ENCODE data around the gene ITGA11.

ITGA11 gene, protein sequence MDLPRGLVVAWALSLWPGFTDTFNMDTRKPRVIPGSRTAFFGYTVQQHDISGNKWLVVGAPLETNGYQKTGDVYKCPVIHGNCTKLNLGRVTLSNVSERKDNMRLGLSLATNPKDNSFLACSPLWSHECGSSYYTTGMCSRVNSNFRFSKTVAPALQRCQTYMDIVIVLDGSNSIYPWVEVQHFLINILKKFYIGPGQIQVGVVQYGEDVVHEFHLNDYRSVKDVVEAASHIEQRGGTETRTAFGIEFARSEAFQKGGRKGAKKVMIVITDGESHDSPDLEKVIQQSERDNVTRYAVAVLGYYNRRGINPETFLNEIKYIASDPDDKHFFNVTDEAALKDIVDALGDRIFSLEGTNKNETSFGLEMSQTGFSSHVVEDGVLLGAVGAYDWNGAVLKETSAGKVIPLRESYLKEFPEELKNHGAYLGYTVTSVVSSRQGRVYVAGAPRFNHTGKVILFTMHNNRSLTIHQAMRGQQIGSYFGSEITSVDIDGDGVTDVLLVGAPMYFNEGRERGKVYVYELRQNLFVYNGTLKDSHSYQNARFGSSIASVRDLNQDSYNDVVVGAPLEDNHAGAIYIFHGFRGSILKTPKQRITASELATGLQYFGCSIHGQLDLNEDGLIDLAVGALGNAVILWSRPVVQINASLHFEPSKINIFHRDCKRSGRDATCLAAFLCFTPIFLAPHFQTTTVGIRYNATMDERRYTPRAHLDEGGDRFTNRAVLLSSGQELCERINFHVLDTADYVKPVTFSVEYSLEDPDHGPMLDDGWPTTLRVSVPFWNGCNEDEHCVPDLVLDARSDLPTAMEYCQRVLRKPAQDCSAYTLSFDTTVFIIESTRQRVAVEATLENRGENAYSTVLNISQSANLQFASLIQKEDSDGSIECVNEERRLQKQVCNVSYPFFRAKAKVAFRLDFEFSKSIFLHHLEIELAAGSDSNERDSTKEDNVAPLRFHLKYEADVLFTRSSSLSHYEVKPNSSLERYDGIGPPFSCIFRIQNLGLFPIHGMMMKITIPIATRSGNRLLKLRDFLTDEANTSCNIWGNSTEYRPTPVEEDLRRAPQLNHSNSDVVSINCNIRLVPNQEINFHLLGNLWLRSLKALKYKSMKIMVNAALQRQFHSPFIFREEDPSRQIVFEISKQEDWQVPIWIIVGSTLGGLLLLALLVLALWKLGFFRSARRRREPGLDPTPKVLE

DNA sequence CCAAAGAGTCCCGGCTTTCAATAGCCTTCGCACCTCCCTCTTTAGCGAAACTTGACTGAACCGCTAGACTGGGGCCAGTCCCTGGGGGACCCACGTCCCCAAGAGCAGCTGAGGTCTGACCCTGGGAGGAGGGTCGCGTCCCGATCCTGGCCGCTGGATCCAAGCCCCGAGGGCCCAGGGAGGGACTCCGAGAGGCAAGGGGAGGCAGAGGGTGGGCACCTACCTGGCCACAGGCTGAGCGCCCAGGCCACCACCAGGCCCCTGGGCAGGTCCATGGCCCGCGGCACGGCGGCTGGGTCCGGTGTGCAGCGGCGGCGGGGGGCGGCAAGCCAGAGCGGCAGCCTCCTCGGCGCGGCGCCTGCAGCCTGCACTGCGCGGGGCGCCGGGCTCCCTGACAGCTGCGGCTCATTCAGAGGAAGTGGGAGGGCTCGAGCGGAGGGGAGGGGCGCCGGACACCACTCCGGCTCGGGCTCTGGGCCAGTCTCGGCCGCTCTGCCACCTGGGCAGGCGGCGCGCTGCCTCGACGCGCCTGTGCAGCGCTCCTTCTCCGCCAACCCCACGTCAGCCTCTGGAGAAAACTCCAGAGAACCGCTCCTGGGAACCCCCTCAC, at the start of gene ITGA11:
Gene ITGA11, minus strand, starts transcription at position 372 of the 610 bp plus-strand sequence. Its CDS starts 97 bp downstream, at position 275.
- DNase-seq = peak; percentile 63

DNA sequence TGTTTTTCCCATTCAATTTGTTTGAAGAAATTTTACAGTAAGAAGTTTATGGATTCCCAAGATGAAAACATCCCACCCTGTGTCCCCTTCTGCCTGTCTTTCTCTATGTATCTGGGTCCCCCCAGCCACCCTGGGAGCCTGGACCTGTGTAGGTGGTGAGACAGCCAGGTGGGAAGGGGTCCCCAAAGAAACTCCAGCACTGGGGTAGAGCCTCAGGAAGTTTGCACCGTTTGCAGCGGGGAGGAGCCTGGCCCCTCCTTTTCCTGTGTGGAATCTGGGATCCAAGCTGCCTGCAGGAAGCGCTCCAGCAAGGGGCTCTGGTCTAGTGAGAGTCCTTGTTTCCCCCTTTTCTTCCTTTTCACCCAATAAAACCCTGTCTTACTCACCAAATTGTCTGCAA, 49.4 kb upstream of the ITGA11 start:
- no peak for DNase-seq

DNA sequence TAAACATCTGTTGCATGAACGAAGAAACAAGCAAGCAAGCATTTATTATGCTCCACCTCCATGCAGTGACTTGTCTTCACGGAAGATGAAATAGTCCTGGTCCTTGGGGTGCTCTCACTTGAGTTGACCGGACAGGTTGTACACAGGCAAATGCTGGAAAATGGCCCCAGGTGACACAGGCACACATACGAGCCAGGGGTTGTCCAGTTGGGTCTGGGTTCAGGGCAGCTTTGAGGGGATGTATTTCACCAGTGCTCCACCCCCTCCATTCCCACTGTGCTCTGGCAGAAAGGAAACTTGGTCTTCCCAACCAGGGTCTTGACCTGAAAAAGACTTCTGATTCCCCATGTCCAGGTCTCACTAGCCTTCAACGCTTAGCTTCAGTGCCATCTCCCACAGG, 48.3 kb upstream of the ITGA11 start:
- DNase-seq = no peak

DNA sequence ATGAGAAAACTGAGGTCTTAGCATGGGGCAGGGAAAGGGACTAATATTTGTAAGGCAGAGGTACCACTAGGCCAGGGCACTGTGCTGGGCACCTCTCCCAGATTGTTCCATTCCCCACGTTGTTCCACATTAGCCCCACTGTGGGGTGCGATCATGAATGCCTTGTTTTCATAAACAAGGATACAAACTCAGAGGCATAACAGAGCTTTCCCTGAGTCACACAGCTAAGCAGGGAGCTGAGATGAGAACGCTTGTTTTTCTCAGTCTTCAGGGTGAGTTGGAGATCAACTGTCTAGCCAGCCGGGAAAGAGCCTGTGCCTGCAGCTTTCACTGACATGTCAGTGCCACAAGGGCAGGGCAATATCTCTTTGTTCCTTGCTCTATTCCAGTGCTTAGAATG, 47.9 kb upstream of the ITGA11 start:
- no peak for DNase-seq

DNA sequence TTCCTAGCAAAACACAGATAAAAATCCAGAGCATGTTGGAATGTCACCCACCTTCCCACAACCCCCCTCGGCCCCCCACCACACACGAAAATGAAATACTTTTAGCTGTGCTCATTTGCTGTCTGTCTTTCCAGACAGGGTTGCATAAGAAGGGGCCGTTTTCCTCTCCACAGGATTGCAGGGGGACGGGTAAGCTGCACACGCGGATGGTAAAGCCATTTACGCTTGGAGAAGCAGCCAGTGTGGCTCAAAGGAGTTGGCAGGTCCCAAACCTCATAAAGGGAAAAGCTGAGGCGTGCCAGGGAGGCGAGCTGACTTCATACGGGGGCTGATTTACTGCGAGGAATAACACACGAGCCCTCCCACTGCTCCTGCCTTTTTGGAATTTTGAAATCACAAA, 47.4 kb upstream of the ITGA11 start:
- DNase-seq = no peak

DNA sequence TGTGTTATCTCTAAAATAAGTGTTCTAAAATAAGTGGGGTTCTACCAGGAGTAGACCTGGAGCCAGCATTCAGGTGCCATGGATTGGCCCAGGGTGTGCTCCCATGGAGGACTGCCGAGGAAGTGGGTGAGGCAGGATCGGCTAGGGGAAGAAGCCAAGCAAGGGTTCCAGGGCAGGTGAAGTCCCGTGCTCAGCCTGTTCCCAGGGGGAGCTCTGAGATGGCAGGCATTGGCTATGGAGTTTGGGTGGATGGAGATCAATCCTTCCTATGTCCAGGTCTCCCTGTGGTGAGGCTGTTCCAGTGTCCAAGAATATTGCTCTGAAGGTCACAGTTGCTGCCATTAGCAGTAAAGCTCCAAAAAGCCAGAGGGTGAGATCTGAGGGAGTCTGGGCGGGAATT, 46.9 kb upstream of the ITGA11 start:
- DNase-seq = no peak

DNA sequence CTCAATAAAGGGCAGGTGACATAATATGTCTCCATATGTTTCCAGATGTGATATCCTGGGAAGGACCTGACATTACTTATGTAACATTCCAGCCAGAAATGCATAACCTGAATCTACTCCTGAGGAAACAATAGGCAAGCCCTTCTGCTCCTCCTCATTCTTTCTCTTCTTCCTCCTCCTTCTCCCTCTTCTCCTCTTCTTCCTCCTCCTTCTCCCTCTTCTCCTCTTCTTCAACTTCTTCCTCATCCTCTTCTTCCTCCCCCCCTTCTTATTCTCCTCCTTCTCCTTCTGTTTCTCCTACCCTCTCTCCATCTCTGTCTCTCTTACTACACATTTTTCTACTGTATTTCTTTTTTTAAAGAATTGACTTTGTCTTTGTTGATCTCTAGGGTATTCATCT, 43.5 kb upstream of the ITGA11 start:
- DNase-seq = no peak

DNA sequence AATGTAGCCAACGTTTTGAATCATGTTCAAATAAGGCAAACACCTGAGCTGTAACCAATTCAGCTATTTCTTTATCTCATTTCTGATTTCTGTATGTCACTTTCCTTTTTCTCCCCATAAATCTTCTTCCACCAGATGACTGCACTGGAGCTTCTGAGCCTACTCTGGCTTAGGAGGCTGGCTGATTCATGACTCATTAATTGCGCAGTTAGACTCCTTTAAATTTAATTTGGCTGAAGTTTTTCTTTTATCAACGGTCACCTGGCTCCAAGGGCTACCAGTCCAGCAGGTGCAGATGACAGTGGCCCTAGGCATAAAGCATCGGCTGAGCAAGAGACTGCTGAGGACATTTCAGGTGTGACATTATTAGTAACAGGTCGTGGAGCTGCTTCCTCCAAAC, 39.6 kb upstream of the ITGA11 start:
- no peak for DNase-seq

DNA sequence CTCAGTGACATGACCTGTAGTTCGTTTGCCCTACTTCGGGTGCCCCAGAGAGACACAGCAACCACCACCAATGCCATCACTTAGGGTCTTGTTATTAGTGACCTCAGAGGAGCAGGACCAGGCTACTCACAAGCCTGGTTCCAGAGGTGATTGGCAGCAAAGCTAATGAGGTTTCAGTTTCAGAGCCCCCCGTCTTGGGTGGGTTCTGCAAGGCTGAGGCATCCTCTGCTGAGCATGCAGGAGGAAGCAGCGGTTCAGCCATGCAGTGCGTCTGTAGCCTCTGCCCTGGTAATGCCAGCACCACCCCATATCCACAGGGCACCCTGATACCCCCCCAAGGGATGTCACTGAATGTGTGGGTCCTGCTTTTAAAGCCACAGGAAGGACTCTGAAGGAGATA, 39.0 kb upstream of the ITGA11 start:
- no peak for DNase-seq

DNA sequence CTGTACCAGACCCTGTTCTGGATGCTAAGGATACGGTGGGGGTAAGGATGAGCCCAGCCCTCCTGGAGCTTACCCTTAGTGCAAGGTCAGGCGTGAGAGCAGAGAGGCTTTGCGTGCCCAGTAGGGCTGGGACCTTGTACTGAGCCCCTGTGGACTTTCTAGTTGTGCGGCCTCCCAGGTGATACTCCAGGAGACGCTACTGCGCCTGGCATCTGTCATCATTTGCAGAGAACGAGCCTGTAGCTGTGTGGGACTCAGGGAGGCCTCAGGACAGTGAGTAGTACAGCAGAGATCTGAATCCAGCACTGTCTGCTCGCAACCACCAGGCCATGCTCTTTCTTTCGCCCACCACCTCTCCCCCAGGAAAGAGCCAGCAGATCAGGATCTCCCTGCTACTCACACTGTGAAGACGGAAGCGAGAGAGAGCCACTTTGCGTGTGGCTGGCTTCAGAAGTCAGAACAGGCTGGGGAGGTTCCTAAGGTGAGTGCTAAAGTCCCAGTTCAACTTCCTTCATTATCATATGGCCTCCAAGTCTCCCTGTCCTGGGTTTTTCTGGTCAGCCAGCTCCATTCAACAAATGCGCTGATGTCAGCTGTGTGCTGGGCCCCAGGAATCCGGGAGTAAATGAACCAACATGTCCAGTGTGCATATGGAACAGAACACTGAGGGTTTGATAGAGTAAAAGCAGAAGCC, 38.2 kb upstream of the ITGA11 start:
- no peak for DNase-seq

DNA sequence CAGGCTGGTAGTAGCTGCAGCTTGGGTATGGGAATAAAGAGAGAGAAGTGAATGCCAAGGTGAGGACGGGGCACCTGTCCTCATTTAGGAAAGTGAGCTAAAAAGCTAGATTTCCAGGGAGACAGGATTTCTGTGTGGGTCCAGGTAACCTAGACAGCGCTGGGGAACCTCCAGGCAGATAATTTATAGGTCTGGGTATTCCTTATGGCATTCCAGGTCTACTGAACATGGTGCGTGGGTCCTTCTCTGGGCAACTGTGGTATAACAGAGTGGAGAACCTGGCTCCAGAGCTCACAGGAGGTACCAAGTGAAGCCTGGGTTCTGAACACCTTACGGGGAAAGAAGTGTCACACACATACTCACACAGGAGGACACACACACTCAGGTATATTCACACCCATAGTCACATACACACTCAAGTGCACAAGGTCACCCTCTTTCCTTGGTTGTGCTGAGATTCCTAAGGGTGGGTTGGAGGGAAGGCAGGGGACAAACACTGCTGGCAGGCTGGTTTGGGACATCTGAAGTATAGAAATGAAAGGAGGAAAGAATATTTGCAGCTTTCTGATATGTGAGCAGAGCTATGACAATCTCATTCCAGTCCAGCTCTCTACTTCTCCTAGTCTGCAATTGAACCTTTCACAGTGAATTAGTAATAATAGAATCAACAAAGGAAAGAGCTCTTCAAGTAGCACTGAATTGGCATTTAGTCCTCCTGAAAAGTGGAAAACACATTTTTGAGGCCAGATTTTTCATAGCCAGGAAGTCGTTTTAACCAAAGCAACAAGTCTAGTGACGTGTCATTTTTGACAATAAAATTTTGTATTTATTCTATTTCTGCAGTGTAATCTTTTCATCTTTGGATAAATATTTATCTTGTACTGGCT, 37.4 kb upstream of the ITGA11 start:
- no peak for DNase-seq

DNA sequence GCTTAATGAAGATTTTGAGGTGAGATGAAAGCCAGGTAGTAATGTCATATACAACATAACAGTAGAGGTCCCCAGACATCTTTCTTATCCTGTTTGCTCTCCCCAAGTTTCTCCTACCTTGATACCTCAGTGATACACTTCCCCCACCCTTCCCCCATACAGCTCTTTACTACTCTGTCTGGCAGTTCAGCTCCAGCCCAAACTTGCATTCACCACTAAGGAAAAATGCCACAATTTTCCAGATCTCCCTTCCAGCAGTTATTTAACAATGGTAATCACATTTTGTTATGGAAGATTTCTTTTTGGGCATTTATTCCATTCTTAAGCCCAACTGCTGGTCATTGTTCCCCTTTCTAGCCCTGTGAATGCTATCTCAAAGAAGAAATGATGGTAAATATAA, 34.9 kb upstream of the ITGA11 start:
- no peak for DNase-seq

DNA sequence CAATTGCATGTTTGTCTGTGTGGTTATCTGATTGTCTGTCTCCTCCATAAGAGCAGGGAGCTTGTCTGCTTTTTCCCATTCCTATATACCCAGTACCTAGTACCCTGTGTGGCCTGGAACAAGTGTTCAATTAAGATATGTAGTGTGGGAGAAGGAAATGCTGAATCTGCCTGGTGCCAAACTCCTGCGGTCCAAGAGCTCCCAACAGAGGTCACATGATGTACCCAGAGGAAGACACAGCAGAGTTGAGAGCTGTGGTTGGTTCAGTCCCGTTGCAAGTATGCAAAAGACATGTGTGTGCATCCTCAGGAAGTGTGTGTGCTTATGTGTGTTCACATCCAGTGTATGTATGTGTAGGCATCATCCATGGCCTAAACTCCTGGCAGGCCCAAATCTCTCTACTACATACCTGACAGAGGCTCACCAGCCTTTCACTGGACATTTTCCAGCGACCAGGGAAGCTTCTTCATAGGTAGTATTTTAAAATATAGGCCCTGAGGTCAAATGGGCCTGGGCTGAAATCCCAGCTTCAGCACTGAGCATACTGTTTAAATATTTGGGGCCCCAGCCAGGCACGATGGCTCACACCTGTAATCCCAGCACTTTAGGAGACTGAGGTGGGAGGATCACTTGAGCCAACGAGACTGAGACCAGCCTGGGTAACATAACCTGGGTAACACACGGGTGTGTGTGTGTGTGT, 34.0 kb upstream of the ITGA11 start:
- DNase-seq = no peak

DNA sequence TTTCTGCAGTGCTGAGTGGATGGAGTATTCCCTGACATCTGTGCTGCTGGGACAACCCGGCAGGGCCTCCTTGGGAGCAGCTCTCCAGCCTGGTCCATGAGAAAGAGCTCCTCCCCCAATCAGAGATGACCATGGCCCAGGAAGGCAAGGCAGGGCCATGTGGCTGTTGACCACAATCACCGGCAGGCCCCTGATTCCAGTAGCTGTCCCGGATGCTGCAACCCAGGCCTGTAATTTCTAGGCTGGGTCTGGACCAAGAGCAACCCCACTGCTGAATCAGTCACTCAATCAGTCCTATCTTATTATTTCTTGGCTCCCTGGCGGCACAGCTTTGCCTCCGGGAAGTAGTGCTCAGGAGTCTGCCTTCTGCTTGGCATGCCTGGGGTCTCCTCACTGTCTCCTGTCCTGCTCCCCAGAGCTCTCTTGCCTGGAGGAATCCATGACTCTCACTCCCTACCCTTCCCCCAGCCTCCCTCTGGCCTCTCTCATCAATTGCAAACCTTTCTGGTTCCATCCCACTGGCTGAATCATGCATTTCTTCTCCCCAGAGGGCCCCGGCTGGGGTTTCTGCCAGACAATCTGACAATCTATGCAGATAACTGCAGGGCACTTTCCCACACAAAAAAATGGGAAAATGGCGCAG, 32.6 kb upstream of the ITGA11 start:
- no peak for DNase-seq

DNA sequence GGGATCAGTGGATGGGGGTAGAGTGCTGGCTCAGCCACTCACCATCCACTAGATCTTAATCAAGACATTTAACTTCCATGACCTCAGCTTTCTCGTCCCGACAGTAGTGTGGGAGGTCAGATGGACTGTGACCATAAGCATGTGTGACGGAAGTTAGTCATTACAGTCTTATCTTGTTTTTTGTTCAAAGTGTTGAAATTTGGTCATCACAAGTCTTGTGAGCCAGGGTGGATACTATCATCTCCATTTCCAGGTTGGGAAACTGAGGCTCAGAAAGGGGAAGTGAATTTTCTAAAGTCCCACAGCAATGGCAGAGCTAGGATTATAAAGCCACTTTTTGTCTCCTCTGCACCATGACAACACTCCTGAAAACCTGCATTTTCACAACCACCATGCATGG, 32.0 kb upstream of the ITGA11 start:
- DNase-seq = no peak

DNA sequence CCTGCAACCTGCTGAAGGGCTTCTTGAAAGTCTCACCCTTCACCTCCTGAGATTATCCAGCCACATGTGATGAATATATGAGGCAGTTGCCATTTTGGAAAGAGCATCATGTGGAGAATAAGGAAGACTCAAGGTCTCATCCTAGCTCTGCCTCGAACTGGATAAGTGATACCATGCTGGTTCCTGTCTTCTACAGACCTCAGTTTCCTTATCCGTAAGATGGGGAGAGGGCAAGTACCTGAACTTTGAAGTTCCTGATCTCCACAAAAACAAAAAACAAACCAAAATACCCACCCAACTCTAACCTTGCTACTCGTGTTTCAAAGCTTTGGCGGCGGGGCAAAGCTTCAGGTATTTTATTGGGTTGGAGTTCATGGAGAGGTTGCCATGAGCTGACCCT, 31.5 kb upstream of the ITGA11 start:
- no peak for DNase-seq

DNA sequence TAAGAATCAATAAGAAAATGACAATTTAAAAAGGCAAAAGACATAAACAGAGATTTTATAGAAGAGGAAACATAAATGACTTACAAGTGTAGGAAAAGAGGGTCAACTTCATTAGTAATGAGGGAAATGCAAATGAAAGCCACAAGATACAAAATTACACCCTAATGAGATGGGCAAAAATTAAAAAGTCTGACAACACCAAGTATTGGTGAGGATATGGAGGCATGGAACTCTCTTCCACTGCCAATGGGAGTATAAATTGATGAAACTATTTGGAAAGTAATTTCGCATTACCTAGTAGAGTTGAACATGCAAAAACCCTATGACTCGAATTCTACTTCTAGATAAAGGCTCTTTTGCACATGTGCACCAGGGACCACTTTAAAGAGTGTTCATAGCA, 28.2 kb upstream of the ITGA11 start:
- no peak for DNase-seq

DNA sequence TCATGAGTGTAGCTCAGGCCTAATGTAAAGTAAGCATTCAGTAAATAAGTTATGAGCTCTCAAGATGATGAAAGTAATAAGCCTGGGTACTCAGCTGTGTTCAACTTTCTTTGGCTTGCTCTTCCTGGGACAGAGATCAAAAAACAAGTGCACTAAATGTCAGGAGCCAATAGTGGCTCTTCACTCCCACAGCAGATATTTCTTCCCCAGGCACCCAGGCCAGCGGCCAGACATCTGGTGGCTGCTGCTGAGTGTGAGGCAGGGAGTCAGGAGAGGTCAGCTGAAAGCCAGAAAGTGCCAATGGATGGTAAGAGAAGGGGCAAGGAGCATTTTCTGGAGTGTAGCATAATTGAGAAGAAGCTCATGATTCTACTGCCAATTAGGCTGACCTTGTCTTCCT, 18.2 kb upstream of the ITGA11 start:
- no peak for DNase-seq

DNA sequence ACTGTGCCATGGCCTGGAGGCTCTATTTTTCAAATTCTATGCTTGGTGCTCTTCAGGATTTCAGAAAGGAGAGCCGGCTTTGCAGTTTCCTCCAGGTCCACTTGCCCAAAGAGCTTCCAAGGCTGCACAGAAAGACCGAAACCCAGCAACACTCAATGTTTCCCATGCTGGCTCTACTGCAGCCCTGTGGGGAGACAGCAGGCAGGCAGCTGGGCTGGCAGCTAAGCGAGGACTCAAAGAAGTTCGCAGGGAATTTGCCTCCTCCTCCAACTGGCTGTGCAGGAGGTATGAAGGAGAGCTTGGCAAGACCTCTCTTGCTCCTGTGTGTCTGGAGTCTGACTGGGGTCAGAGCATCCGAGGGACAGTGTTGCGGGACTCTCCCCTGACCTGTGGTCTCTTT, 17.4 kb upstream of the ITGA11 start:
- no peak for DNase-seq

Measured in NCI-H82 (cell line).